Adrenal gland (tissue), 12 donors: Measurements from ENCODE around the gene MED13. TPM values are rescaled to one million over a fixed set of nuclear protein-coding genes. Genes with fewer than 3 reads are reported as not detected.

Experiments
- DNase-seq, 7 donors: peaks; one replicate each; pipeline ENCODE4 v3.0.0-alpha.2; 2019 to 2020
- H3K27ac ChIP-seq, 5 donors: fragments of 200-600 bp; sonication (generic) in 4 of 5; 1 replicate in 3 of 5; 2 replicates in 2 of 5; pipeline versions ENCODE4 v1.5.1 to v1.8.0; 2016 to 2020; ENCODE audit warnings: mild to moderate bottlenecking in 1 of 5
- H3K27me3 ChIP-seq: fragments of 200-600 bp; 2 replicates; pipeline ENCODE4 v1.8.0; 2021
- H3K36me3 ChIP-seq, 2 donors: fragments of 200-600 bp; replicated peaks in 1 of 2; 1 replicate in 1 of 2; 2 replicates in 1 of 2; pipeline versions ENCODE4 v1.5.1 to v1.8.0; 2018 to 2022
- H3K4me1 ChIP-seq, 2 donors: fragments of 200-600 bp; replicated peaks in 1 of 2; 1 replicate in 1 of 2; 2 replicates in 1 of 2; pipeline versions ENCODE4 v1.5.1 to v1.8.0; 2018 to 2021
- H3K4me3 ChIP-seq, 4 donors: fragments of 200-600 bp; sonication (generic) in 3 of 4; one replicate each; pipeline ENCODE4 v1.5.1; 2016 to 2018
- H3K9me3 ChIP-seq, 3 donors: fragments of 200-600 bp; sonication (generic) in 1 of 3; replicated peaks in 1 of 3; 1 replicate in 2 of 3; 2 replicates in 1 of 3; pipeline versions ENCODE4 v1.5.1 to v1.8.0; 2016 to 2021
- POLR2A ChIP-seq, 2 donors: fragments of 450-650 bp; IDR thresholded peaks; one replicate each; pipeline ENCODE4 v1.6.1; 2017; ENCODE audit warnings: antibody characterized with exemption in 2 of 2, mild to moderate bottlenecking in 2 of 2, moderate library complexity in 1 of 2
- WGBS, 4 donors: extraction: QIAGEN DNeasy Blood & Tissue Kit in 2 of 4; methylation state at CpG; one replicate each; pipeline versions ENCODE4 v1.1.5 to v1.1.7; 2013 to 2017; 5-methylcytosine and 5-hydroxymethylcytosine counted together
- intact Hi-C, 2 donors: fragments of 100-400 bp; cut with DNase I; formaldehyde crosslinking; loops; one replicate each; pipeline versions ENCODE4 v1.14.1 to v1.15.0; 2022 to 2023
- polyA plus RNA-seq, 3 donors: library from polyadenylated mRNA; stranded (reverse); fragments of 200-250 nt in 2 of 3; fragments of 350-450 nt in 1 of 3; fragmentation: Illumina TruSeq in 1 of 3; extraction: RNeasy Lipid Tissue Mini Kit (QIAGEN cat#74804) in 1 of 3; gene quantifications; one replicate each; pipeline ENCODE4 v1.2.3, GENCODE V29; 2013 to 2014
- total RNA-seq, 9 donors: library from RNA; depleted of rRNA in 4 of 9; stranded (reverse); fragments of >200 nt in 4 of 9; fragments of 120-200 nt in 1 of 9; fragmentation: NEBNext Ultra II Directional in 1 of 9; extraction: Animal tissue kit (Norgen Biotek cat#: 25700) in 1 of 9; gene quantifications; one replicate each; pipeline versions ENCODE4 v1.1.0 to v1.2.4, GENCODE V29; 2013 to 2023
- TF ChIP-seq, protein P1 (sequence below), 6 experiments: fragments of 450-650 bp in 4 of 6; fragments of 200-600 bp in 2 of 6; sonication (generic) in 1 of 6; IDR thresholded peaks; 1 replicate in 5 of 6; 2 replicates in 1 of 6; pipeline versions ENCODE4 v1.5.1 to v1.8.0; 2016 to 2021; ENCODE audit warnings: antibody characterized with exemption in 6 of 6, mild to moderate bottlenecking in 2 of 6, moderate library complexity in 1 of 6
- donor health status: healthy with polysubstance abuse.
- donor health status: Bipolar disorder and iron deficiency.
- donor health status: DM: yes; HTN: yes; CAD: no.
- donor health status: DM: no; HTN: no; CAD: no.
- donor health status: DM: no; HTN: no; CAD: no.
- donor health status: DM: yes; HTN: yes; CAD: no.

The MED13 gene
- total and polyA plus RNA-seq, 12 donors: 8.2 to 62.3 (median 51.8) TPM

DNA sequence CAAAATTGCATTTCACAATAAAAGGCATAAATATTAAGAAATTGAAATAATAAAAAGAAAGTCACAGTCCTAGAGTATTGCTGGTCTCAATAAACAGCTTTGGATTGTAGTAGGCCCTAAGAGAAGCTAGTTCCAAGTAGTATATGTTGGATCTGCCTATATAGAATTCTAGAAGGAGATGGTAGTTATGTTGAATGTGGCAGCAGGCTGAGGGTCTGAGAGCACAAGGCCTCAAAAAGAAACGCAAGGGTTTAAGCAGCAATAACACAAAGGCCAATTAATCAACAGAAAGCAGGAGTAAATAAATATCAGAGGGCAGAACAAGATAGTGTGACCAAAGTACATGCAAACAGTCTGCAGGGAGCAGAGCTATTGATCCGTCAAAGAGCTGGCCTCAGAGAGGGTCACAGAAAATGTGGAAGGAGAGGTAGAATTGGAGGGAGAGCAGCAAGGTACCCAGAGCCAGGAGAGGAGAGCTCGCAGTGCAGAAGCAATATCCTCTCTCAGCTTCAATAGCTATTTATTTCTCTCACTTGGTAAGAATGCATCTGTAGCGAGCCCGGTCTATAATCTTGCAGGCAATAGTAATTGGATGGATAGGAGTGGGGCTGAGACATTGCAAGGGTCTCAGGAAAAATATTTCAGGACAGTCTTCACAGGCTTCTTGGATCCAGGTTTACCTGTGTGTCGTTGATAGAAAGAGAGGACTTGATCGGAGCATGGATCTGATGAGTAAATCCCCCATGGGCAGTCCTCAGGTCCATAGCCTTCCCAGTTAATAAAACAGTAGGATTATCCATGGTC lies 25.1 kb upstream of the MED13 start:
- 88 to 96% (median 91%) methylated on average over 7 of the region's 7 CpGs for WGBS, 4 donors
- TF ChIP-seq, protein P1, sequence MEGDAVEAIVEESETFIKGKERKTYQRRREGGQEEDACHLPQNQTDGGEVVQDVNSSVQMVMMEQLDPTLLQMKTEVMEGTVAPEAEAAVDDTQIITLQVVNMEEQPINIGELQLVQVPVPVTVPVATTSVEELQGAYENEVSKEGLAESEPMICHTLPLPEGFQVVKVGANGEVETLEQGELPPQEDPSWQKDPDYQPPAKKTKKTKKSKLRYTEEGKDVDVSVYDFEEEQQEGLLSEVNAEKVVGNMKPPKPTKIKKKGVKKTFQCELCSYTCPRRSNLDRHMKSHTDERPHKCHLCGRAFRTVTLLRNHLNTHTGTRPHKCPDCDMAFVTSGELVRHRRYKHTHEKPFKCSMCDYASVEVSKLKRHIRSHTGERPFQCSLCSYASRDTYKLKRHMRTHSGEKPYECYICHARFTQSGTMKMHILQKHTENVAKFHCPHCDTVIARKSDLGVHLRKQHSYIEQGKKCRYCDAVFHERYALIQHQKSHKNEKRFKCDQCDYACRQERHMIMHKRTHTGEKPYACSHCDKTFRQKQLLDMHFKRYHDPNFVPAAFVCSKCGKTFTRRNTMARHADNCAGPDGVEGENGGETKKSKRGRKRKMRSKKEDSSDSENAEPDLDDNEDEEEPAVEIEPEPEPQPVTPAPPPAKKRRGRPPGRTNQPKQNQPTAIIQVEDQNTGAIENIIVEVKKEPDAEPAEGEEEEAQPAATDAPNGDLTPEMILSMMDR (IDR thresholded peaks at IDR 0.05): no peak
- TF ChIP-seq POLR2A (IDR thresholded peaks at IDR 0.05): no peak
- no peak overlapping the region for H3K4me3 ChIP-seq
- no peak for DNase-seq
- no peaks in the 10 kb centered on the region for H3K9me3 ChIP-seq
- peaks cover 5 to 16% of the 10 kb centered on the region in 2 donors for H3K4me1 ChIP-seq
- intact Hi-C loops: no loop called here
- H3K36me3 ChIP-seq: no peaks in the 10 kb centered on the region
- H3K27me3 ChIP-seq: no peaks in the 10 kb centered on the region
- no peak overlapping the region for H3K27ac ChIP-seq

DNA sequence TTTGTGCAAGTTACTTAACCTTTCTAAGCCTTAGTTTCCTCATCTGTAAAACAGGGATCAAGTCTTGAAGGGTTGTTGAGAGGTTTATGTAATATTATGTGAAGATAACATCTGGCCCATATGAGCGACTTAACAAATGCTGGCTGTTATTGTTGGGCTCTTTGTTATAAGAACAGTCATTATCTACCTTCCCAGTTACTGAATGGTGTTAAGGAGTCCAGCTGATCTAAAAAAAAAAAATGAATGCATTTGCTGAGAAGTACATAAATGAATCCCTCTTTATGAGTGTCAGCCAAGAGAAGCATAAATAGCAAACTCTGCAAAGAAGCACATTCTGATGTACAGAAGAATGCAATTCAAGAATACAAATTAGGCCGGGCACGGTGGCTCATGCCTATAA lies 24.3 kb upstream of the MED13 start:
- intact Hi-C loops: no loop called here
- H3K4me3 ChIP-seq: no peak overlapping the region
- TF ChIP-seq, protein P1 (IDR thresholded peaks at IDR 0.05): no peak
- no peak for TF ChIP-seq POLR2A (IDR thresholded peaks at IDR 0.05)
- 76 to 86% (median 82%) methylated on average over 3 of the region's 3 CpGs for WGBS, 4 donors
- no peak overlapping the region for H3K27ac ChIP-seq
- DNase-seq: no peak
- no peaks in the 10 kb centered on the region for H3K9me3 ChIP-seq
- H3K27me3 ChIP-seq: no peaks in the 10 kb centered on the region
- H3K36me3 ChIP-seq: no peaks in the 10 kb centered on the region
- H3K4me1 ChIP-seq: peaks cover 5 to 15% of the 10 kb centered on the region in 2 donors

DNA sequence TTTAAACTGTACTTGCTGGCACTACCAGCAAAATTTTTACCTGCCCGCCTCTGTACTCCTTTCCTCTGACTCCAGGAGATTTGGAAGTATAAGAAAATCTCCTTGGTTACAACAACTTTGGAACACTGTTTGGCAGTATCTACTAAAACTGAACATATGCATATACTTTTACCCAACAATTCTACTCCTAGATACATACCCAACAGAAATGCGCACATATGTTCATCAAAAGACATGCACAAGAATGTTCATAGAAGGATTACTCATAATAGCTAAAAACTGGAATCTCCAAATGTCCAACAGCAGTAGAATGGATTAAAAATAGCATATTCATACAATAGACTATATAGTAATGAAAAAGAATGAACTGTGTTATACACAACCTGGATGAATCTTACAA lies 21.7 kb upstream of the MED13 start:
- 92 to 98% (median 96%) methylated on average over 2 of the region's 2 CpGs for WGBS, 4 donors
- Histone ChIP-seq H3K9me3 (no peaks in the 10 kb centered on the region), H3K4me3 (no peak overlapping the region), H3K36me3 (no peaks in the 10 kb centered on the region), H3K27ac (no peak overlapping the region), H3K4me1 (no peaks in the 10 kb centered on the region), H3K27me3 (no peaks in the 10 kb centered on the region)
- intact Hi-C loops: no loop called here
- no peak for DNase-seq
- TF ChIP-seq, protein P1 (IDR thresholded peaks at IDR 0.05): no peak
- TF ChIP-seq POLR2A (IDR thresholded peaks at IDR 0.05): no peak

DNA sequence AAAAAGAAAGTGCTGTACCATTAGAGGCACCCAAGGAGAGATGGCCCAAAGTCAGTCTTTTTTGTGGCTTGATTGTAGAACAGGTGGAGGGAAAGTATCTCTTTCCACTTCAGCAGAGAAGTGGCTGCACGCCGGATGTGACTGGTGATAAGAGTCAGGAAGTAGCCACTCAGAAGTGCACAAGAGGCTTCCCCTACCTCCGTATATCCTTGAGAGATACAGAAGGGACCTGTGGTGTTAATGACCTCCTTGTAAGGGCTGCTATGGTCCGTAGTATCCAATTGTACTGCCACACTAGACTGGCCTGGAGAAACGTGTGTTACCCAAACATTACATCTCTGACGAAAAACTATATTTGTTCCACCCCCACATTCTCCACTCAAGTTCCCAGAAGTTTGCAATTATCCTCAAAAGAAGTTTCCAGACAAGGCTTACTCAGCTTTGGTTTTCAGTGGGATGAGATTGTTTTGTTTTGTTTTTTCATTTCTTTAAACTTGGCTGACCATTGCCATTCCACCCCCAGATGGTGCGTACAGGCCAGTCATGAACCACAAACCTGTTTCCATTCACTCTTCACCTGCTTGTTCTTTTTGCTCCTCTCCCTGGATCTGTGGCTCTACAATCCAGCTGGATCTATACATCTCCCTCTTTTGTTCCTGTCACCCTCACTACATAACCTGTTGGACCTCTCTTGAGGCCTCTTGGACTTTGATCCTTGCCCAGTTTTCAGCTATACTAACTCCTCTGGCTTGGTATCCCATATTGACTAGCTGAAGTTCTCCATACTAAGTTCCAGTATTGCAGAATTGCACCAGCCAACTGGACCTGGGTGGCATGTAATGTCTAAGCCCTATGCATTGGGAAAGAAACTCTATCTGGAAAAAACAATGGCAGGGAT lies 20.7 kb upstream of the MED13 start:
- TF ChIP-seq, protein P1 (IDR thresholded peaks at IDR 0.05): no peak
- TF ChIP-seq POLR2A (IDR thresholded peaks at IDR 0.05): no peak
- WGBS, 4 donors: 68 to 75% (median 70%) methylated on average over 7 of the region's 7 CpGs
- Histone ChIP-seq H3K4me3 (no peak overlapping the region), H3K27ac (no peak overlapping the region), H3K27me3 (no peaks in the 10 kb centered on the region), H3K4me1 (no peaks in the 10 kb centered on the region), H3K36me3 (no peaks in the 10 kb centered on the region), H3K9me3 (no peaks in the 10 kb centered on the region)
- no peak for DNase-seq
- intact Hi-C loops: no loop called here
